ENCODE data around the gene CNTNAP2. TPM values are rescaled to one million over a fixed set of nuclear protein-coding genes. Genes with fewer than 3 reads are reported as not detected.

The CNTNAP2 gene
- total RNA-seq, 1 donor from 2014 or later, result 0.59 TPM

GRCh38 chr7:147803151-147803550 lies 1686.5 kb downstream of the CNTNAP2 start:
- no peaks in the 10 kb centered on the region for H3K4me1 ChIP-seq
- no peak overlapping the region for H3K27ac ChIP-seq
- H3K9me3 ChIP-seq, result peaks cover 4% of the 10 kb centered on the region
- H3K4me3 ChIP-seq, result no peak overlapping the region
- no peak for TF ChIP-seq CTCF (IDR thresholded peaks at IDR 0.05)
- intact Hi-C loops (cut with DNase I), result no loop called here
- no peaks in the 10 kb centered on the region for H3K27me3 ChIP-seq (ENCODE audit: low read depth)
- ATAC-seq, result no peak
- DNase-seq, result no peak
- no peaks in the 10 kb centered on the region for H3K36me3 ChIP-seq

DNA sequence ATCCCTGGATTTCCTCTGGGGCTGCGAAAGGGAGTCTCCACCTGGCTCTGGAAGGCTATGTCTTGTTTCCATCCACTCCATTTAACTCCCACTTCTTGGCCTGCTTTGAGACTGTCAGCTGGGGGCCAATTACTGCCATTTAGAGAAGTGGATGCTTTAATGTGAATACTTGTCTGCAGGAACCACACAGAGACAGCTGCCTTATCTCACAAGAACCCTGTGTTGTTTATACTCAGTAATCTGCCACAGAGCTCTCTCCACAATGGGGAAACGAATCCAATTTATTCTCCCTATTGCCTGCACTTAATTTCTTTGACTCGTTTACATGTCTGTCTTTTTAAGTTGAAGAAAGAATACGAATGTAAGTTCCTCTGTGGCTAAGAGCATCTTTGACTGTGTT lies 1687.0 kb downstream of the CNTNAP2 start:
- ATAC-seq, result peak in 1 of 2 donors; percentile 21
- TF ChIP-seq CTCF (IDR thresholded peaks at IDR 0.05), result no peak
- Histone ChIP-seq H3K36me3 (no peaks in the 10 kb centered on the region), H3K4me3 (no peak overlapping the region), H3K27ac (no peak overlapping the region), H3K27me3 (ENCODE audit: low read depth) (no peaks in the 10 kb centered on the region), H3K9me3 (peaks cover 4% of the 10 kb centered on the region), H3K4me1 (no peaks in the 10 kb centered on the region)
- no peak for DNase-seq
- intact Hi-C loops (cut with DNase I), result no loop called here

- no peaks in the 10 kb centered on the region for H3K4me1 ChIP-seq
- H3K27me3 ChIP-seq (ENCODE audit: low read depth), result no peaks in the 10 kb centered on the region
- intact Hi-C loops (cut with DNase I), result no loop called here
- H3K36me3 ChIP-seq, result no peaks in the 10 kb centered on the region
- DNase-seq (no peak), ATAC-seq (no peak)
- peaks cover 4% of the 10 kb centered on the region for H3K9me3 ChIP-seq
- no peak overlapping the region for H3K4me3 ChIP-seq
- no peak for TF ChIP-seq CTCF (IDR thresholded peaks at IDR 0.05)
- H3K27ac ChIP-seq, result no peak overlapping the region
Measured at GRCh38 chr7:147804032-147804431, 1687.4 kb downstream of the CNTNAP2 start.

DNA sequence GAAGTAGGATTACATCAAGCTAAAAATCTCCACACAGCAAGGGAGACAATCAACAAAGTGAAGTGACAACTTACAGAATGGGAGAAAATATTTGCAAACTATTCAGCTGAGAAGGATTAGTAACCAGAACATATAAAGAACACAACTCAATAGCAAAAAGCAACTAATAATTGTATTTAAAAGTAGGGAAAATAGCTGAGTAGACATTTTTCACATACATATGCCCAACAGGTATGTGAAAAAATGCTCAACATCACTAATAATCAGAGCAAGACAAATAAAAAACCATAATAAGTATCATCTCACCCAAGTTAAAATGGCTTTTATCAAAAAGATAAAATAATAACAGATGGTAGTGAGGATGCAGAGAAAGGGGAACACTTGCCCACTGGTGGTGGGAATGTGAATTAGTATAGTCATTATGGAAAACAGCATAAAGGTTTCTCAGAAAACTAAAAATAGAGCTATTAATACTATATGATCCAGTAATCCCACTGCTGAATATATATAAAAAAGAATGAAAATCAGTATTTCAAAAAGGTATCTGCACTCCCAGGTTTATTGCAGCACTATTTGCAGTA lies 1689.5 kb downstream of the CNTNAP2 start:
- Histone ChIP-seq H3K4me1 (no peaks in the 10 kb centered on the region), H3K27ac (no peak overlapping the region), H3K9me3 (peaks cover 4% of the 10 kb centered on the region), H3K4me3 (no peak overlapping the region), H3K36me3 (no peaks in the 10 kb centered on the region), H3K27me3 (ENCODE audit: low read depth) (no peaks in the 10 kb centered on the region)
- DNase-seq (no peak), ATAC-seq (no peak)
- TF ChIP-seq CTCF (IDR thresholded peaks at IDR 0.05), result no peak
- intact Hi-C loops (cut with DNase I), result no loop called here

DNA sequence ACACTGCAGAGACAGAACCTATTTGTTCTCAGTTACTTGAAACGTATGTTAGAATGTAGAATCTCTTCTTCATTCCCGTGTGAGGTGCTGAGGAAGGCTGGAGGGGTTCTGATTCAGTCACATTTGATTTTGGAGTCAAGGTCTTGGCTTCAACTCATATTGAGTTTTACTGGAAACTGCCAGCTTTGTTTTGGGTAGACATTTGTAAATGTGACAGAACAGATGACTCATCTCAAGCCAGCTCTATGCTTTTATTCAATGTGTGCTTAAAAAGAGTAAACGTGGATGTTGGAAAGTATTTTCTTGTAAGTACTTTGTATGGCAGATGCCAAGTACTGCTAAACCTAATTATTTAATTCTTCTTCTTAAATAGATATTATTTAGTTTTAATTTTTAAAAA lies 1693.2 kb downstream of the CNTNAP2 start:
- DNase-seq (no peak), ATAC-seq (no peak)
- Histone ChIP-seq H3K27ac (no peak overlapping the region), H3K9me3 (peaks cover 4% of the 10 kb centered on the region), H3K27me3 (ENCODE audit: low read depth) (no peaks in the 10 kb centered on the region), H3K4me3 (no peak overlapping the region), H3K36me3 (no peaks in the 10 kb centered on the region), H3K4me1 (no peaks in the 10 kb centered on the region)
- TF ChIP-seq CTCF (IDR thresholded peaks at IDR 0.05), result no peak
- intact Hi-C loops (cut with DNase I), result no loop called here

Data from lower lobe of right lung (tissue), 2 donors.